Measurements from ENCODE around the gene KLF6.
"Not testable (repeated sequence)": the region's sequence is repeated elsewhere in the genome, so short reads cannot be mapped to it uniquely, and the experiment has no call there.

The KLF6 gene

GRCh38 chr10:3755440-3756359 lies 29.3 kb downstream of the KLF6 start:
- DNase-seq, result no peak

GRCh38 chr10:3754727-3755439 lies 30.1 kb downstream of the KLF6 start:
- no peak for DNase-seq

GRCh38 chr10:3750854-3751253 lies 34.2 kb downstream of the KLF6 start:
- DNase-seq, result no peak

- DNase-seq, result no peak
Measured at GRCh38 chr10:3750006-3750816, 34.8 kb downstream of the KLF6 start.

- DNase-seq, result no peak
Measured at GRCh38 chr10:3749600-3749999, 35.4 kb downstream of the KLF6 start.

GRCh38 chr10:3749011-3749410 lies 36.0 kb downstream of the KLF6 start:
- DNase-seq, result no peak

- DNase-seq, result no peak
Measured at GRCh38 chr10:3748484-3748883, 36.5 kb downstream of the KLF6 start.

- DNase-seq, result no peak
Measured at GRCh38 chr10:3747984-3748383, 37.0 kb downstream of the KLF6 start.

GRCh38 chr10:3747248-3747960 lies 37.6 kb downstream of the KLF6 start:
- no peak for DNase-seq

- no peak for DNase-seq
Measured at GRCh38 chr10:3746634-3747033, 38.4 kb downstream of the KLF6 start.

- no peak for DNase-seq
Measured at GRCh38 chr10:3745521-3745920, 39.5 kb downstream of the KLF6 start.

GRCh38 chr10:3741688-3742461 lies 43.1 kb downstream of the KLF6 start:
- no peak for DNase-seq

- no peak for DNase-seq
Measured at GRCh38 chr10:3740157-3740871, 44.7 kb downstream of the KLF6 start.

- DNase-seq, result no peak
Measured at GRCh38 chr10:3738855-3739350, 46.1 kb downstream of the KLF6 start.

- no peak for DNase-seq
Measured at GRCh38 chr10:3737864-3738263, 47.1 kb downstream of the KLF6 start.

GRCh38 chr10:3735175-3735574 lies 49.8 kb downstream of the KLF6 start:
- DNase-seq, result no peak

- DNase-seq, result no peak
Measured at GRCh38 chr10:3734111-3734510, 50.9 kb downstream of the KLF6 start.

- not testable (repeated sequence) for DNase-seq
Measured at GRCh38 chr10:3732183-3732582, 52.8 kb downstream of the KLF6 start.

GRCh38 chr10:3729397-3729976 lies 55.5 kb downstream of the KLF6 start:
- DNase-seq, result no peak

GRCh38 chr10:3728563-3728962 lies 56.4 kb downstream of the KLF6 start:
- DNase-seq, result no peak

GRCh38 chr10:3727268-3727667 lies 57.7 kb downstream of the KLF6 start:
- no peak for DNase-seq
